Left colon (tissue), 2 donors: ENCODE measurements around the gene COPS9. TPM values are rescaled to one million over a fixed set of nuclear protein-coding genes. Genes with fewer than 3 reads are reported as not detected.

ENCODE experiments used
- ATAC-seq: fragments of 200-7000 bp; cut with Tn5 transposase; one replicate; pipeline ENCODE4 v1.9.1; 2020; ENCODE audit warnings: mild to moderate bottlenecking, moderate library complexity
- DNase-seq, 2 donors: peaks; one replicate each; pipeline ENCODE4 v3.0.0-alpha.2; 2020
- intact Hi-C, 2 donors: fragments of 100-400 bp; cut with DNase I in 1 of 2; cut with micrococcal nuclease in 1 of 2; formaldehyde crosslinking; loops; one replicate each; pipeline versions ENCODE4 v1.11.2 to v1.14.0; 2022; cut with DNase I, micrococcal nuclease
- total RNA-seq, 2 donors: library from RNA; stranded (reverse); fragmentation: NEBNext Ultra II Directional; extraction: Animal tissue kit (Norgen Biotek cat#: 25700); gene quantifications; one replicate each; pipeline ENCODE4 v1.2.1, GENCODE V29; 2021
- donor health status: DM: no; HTN: no; CAD: no.
- donor health status: DM: yes; HTN: yes; CAD: no.

COPS9 gene
- total RNA-seq, 2 donors from 2014 or later = 100.0 to 100 TPM

DNA sequence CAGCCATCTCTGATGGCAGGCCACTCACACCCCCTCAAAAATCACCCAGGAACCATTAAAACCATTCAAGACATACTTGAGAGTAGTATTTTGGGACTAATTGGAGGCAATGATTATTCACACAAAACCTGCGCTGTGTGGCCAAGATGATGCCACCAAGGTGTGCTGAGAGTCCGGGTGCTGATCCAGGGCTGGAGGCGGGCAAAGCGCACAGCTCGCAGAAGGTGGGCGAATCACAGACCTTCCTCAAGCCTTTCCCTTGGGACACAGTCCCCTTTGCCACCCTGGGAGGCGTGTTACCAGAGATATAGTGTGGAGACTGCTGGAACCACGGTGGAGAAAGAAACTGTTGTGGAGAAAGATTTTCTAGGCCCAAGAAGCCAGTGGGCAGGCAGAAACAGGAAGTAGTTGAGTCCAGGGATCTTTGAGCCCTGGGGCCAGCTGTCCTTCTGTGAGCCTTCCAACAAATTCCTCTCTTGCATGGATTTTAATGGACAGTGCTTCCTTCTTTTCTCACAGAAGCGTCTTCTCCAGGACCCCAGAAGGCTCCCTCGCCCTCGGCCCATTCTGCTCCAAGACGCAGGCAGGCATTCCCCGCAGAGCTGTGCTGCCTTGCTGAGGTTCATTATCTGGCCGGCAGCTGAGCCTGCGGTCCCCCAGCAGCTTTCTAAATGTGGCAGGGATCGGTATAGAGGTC lies 8.0 kb downstream of the COPS9 start:
- no peak for ATAC-seq
- intact Hi-C loops = no loop called here
- DNase-seq = no peak

DNA sequence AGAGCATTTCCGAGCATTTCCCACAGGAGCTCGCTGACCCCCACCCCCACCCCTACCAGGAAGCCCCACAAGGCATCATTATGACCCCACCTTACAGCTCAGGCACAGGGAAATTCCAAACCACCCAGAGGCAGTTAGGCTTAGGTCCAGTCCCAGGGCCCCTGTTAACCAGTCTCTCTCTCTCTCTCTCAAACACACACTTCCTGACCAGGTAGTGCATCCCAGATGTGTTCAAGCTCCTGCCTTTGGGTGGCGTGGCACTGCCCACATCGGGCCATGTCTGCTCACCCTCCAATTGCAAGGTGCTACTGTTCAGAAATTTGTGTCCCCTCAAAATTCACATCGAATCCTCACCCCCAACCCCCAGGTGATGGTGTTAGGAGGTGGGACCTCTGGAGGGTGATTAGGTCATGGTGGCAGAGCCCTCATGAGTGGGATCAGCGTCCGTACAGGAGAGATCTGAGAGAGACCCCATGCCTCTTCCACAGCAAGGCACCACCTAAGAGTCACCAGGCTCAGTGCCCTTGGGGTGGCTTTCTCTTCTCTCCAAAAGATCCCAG lies 8.8 kb downstream of the COPS9 start:
- intact Hi-C loops = no loop called here
- no peak for ATAC-seq
- no peak for DNase-seq

DNA sequence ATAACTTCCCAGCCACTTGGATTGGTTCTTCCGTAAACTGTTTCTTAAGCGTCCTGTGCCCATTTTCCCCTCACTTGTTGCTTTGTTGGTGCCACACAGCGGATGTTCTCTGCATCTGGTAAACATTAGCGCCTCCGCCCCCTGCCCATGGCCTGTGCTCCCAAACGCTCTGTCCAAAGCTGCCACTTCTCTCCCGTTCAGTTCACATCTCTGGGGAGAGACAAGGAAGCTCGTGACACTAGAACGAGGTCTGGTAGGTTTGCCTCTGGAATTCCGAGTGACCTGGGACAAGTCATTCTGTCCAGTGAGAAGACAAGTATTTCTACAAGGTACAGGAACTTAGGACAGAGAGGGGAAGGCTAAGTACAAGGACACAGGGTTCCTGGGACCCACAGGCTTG lies 9.4 kb downstream of the COPS9 start:
- intact Hi-C loops = no loop called here
- DNase-seq (no peak), ATAC-seq (no peak)

DNA sequence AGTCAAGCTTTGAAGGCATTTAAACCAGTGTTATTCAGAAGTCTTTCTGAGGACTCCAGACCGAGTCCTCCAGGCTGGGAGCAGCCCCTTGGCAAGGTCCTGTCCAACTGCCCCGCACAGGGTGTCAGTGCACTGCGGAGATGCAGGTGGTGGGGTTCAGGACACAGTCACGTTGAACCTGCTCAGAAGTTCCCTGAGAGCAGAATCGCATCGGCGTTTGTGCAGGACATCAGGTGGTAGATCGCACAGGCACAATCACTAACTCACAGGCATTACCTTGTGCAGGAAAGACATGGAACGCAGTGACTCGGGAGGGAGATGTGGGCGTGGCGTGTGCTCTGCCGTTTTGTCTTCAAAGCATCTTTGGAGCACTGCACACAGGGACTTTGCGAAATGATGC lies 10.4 kb downstream of the COPS9 start:
- ATAC-seq (no peak), DNase-seq (no peak)
- intact Hi-C loops = no loop called here

- DNase-seq = no peak
- intact Hi-C loops = no loop called here
- no peak for ATAC-seq
Measured at GRCh38 chr2:240124651-240125030, 11.5 kb downstream of the COPS9 start.

DNA sequence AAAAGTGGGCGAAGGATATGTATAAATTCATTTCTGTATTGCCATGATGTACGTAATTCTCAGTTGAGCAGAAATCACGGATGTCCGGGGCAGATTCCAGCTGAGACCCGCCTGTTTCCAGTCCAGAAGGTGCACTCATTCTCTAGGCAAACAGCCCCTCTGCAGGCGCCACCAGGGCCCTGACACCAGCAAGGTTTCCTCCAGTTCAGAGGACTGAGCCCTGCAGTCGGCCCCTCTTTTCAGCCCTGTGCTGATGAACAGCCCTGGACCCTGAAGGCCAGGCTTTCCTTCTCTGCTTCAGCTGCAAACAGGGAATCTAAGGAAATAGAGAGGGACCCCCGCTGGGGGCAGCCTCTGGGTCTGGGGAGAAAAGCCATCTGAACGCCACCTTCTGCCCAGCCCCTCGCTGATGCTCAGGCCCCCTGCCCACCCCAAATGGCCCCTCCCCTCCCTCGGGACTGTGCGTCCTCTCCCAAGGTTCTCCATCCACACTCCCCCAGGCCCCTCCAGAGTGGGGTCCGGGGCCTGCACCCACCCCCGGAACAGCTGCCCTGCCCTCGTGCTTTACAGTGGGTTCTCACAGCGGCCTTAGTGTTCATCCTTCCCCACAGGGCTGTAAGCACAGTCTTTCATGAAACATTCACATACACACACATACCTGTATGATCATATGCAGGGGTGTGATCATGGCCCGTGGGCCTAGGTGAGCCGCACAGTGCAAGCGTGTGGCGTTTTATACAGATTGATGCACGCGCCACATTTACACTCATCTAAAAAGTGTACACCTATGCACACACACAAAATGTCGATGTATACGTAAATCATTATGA lies 12.1 kb downstream of the COPS9 start:
- DNase-seq (no peak), ATAC-seq (no peak)
- intact Hi-C loops = no loop called here

DNA sequence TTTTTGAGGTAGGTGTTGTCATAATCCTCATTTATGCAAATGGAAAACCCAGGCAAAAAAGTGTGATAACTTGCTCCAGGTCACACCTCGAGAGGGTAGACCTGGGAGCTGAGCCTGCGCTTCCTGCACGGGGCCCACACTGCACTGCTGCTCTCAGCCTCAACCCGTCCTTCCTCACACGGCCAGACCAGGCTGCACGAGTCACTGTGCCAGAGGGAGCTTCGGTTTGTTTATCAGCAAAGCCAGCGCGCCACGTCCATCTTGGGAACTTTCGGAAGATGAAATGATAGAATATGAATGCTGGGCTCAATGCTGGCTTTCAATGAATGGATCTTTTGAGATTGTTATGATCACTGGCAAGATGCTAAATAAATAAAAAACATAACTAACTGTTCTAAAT lies 14.4 kb downstream of the COPS9 start:
- no peak for DNase-seq
- intact Hi-C loops = no loop called here
- ATAC-seq = no peak

DNA sequence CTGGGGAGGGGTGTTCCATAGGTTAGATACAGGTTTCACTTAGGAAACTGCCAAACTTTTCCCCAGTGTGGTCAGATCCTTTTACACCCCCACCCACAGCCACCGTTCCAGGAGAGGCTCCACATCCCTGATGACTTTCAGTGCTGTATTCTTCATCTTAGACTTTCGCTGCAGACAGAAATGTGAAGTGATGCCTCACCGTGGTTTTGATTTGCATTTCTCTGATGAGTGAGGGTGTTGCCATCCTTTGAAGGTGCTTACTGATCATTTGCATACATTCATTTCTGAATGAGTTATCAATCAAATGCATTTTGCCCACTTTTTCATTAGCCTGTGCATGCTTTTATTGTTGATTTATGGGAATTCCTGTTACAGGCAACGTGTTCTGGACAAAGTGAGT lies 14.9 kb downstream of the COPS9 start:
- intact Hi-C loops = no loop called here
- ATAC-seq (no peak), DNase-seq (no peak)

GRCh38 chr2:240114233-240114632 lies 21.9 kb downstream of the COPS9 start:
- DNase-seq (no peak), ATAC-seq (no peak)
- intact Hi-C loops = no loop called here

DNA sequence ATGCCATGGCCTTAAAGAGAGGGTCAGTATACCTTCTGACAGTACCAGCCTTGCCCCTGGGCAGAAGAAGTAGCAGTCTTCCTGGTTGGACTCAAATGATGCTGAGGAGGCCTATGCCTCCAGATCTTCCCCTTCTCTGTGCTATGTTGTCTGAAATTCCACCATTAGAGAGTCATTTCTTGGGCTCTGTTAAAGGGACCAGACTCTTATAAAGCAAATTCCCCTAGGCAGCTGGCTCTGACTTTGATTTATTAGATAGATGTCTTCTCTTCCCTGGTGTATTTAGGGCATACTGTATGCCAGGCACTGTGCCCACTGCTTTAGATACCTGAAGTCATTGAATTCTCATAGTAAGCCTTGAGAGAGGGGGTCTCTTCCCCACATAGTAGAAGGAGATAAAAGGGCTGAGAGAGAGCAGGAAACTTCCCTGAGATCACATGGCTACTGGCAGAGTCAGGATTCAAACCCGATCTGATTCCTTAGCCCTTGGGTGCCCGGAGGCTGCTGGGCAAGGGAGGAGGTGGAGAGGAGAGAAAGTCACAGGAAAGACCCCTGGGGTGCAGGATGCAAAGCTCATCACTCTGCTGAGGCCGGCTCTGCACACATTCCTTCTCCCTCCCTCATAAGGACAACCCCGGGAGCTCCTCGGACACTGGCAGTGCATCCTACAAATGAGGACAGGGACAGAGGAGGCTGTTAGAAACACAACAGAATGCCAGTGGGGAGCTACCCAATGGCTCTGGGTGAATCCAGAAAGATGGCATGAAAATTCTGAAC lies 23.0 kb downstream of the COPS9 start:
- DNase-seq (no peak), ATAC-seq (no peak)
- intact Hi-C loops = no loop called here

- no peak for ATAC-seq
- intact Hi-C loops = no loop called here
- DNase-seq = no peak
Measured at GRCh38 chr2:240111253-240111652, 24.9 kb downstream of the COPS9 start.

- DNase-seq (no peak), ATAC-seq (no peak)
- intact Hi-C loops = no loop called here
Measured at GRCh38 chr2:240109386-240109785, 26.7 kb downstream of the COPS9 start.

- DNase-seq = no peak
- intact Hi-C loops = no loop called here
- ATAC-seq = no peak
Measured at GRCh38 chr2:240107477-240107796, 28.7 kb downstream of the COPS9 start.

- ATAC-seq (no peak), DNase-seq (no peak)
- intact Hi-C loops = no loop called here
Measured at GRCh38 chr2:240106765-240107476, 29.2 kb downstream of the COPS9 start.

DNA sequence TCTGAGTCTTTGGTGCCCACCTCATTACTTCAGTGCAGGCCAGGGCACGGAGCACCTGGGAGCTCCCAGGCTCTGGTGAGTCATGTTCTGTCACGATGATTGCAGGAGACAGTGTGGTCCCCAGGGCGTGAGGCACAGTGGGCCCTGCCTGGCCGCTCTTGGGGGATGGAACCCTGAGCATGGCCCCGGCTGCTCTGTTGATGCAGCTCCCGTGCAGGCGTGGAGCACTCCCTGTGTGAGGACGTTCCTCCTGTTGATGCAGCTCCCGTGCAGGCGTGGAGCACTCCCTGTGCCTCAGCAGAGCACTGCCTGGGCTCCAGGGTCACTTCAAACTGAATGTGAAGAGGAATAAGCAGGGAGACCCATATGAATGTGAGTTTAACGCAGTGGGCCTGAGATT lies 30.1 kb downstream of the COPS9 start:
- no peak for DNase-seq
- intact Hi-C loops = no loop called here
- ATAC-seq = no peak

- intact Hi-C loops = no loop called here
- ATAC-seq (no peak), DNase-seq (no peak)
Measured at GRCh38 chr2:240103136-240103535, 33.0 kb downstream of the COPS9 start.

DNA sequence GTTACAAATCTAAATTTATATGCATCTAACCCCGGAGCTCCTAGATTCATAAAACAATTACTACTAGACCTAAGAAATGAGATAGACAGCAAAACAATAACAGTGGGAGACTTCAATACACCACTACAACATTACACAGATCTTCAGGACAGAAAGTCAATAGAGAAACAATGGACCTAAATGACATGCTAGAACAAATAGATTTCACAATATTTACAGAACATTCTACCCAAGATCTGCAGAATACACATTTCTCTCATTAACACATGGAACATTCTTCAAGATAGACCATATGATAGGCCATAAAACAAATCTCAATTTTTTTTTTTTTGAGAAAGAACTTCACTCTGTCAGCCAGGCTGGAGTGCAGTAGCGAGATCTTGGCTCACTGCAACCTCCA lies 37.8 kb downstream of the COPS9 start:
- no peak for ATAC-seq
- intact Hi-C loops = no loop called here
- no peak for DNase-seq

- ATAC-seq (no peak), DNase-seq (no peak)
- intact Hi-C loops = no loop called here
Measured at GRCh38 chr2:240095556-240096523, 40.3 kb downstream of the COPS9 start.
